ENCODE results near the gene CLEC2D. TPM values are rescaled to one million over a fixed set of nuclear protein-coding genes. Genes with fewer than 3 reads are reported as not detected.
"Not testable (repeated sequence)": the region's sequence is repeated elsewhere in the genome, so short reads cannot be mapped to it uniquely, and the experiment has no call there.

Gene CLEC2D
- total RNA-seq, 2 donors from 2014 or later: 95.2 to 122 TPM

- Mint-ChIP-seq H3K36me3 (peaks cover 43% of the 10 kb centered on the region), H3K27me3 (no peaks in the 10 kb centered on the region), H3K4me1 (ENCODE audit: low read depth in 2 of 2) (peaks cover 59 to 63% of the 10 kb centered on the region in 2 donors), H3K9me3 (no peaks in the 10 kb centered on the region), H3K4me3 (peak overlapping the region; percentile 84), H3K27ac (peak overlapping the region; percentile 88 to 92)
- ATAC-seq (no peak), DNase-seq (ENCODE audit: low spot score) (no peak)
Measured at GRCh38 chr12:9669019-9669326, 540 bp upstream of the CLEC2D start.

GRCh38 chr12:9672340-9672739 lies 2.8 kb downstream of the CLEC2D start:
- H3K9me3 Mint-ChIP-seq: not testable (repeated sequence)
- H3K4me1 Mint-ChIP-seq (ENCODE audit: low read depth in 2 of 2): peaks cover 74 to 84% of the 10 kb centered on the region in 2 donors

GRCh38 chr12:9673404-9674225 lies 4.1 kb downstream of the CLEC2D start:
- H3K27me3 Mint-ChIP-seq: no peaks in the 10 kb centered on the region
- H3K9me3 Mint-ChIP-seq: no peaks in the 10 kb centered on the region
- peaks cover 55% of the 10 kb centered on the region for H3K36me3 Mint-ChIP-seq
- H3K4me3 Mint-ChIP-seq: peak overlapping the region; percentile 89
- no peak for DNase-seq (ENCODE audit: low spot score)
- H3K27ac Mint-ChIP-seq: peak overlapping the region; percentile 88 to 92
- ATAC-seq: peak; percentile 71
- peaks cover 71 to 84% of the 10 kb centered on the region in 2 donors for H3K4me1 Mint-ChIP-seq (ENCODE audit: low read depth in 2 of 2)

More at GRCh38 chr12:9672340-9672739, 2.8 kb downstream of the CLEC2D start:
- DNase-seq (ENCODE audit: low spot score); ATAC-seq; H3K27me3 Mint-ChIP-seq: not testable (repeated sequence)
- Mint-ChIP-seq H3K4me3 (peak overlapping the region; percentile 89), H3K27ac (peak overlapping the region; percentile 88 to 92), H3K36me3 (peaks cover 44% of the 10 kb centered on the region)

- H3K4me3 Mint-ChIP-seq: peak overlapping the region; percentile 89
- peak overlapping the region; percentile 88 to 92 for H3K27ac Mint-ChIP-seq
- no peak for ATAC-seq
- DNase-seq (ENCODE audit: low spot score): no peak
- H3K36me3 Mint-ChIP-seq: peaks cover 56% of the 10 kb centered on the region
- H3K4me1 Mint-ChIP-seq (ENCODE audit: low read depth in 2 of 2): peaks cover 69 to 83% of the 10 kb centered on the region in 2 donors
- H3K9me3 Mint-ChIP-seq: no peaks in the 10 kb centered on the region
- no peaks in the 10 kb centered on the region for H3K27me3 Mint-ChIP-seq
Measured at GRCh38 chr12:9674226-9674590, 4.7 kb downstream of the CLEC2D start.

GRCh38 chr12:9682508-9682907 lies 13.0 kb downstream of the CLEC2D start:
- not testable (repeated sequence) for DNase-seq (ENCODE audit: low spot score); H3K27me3 Mint-ChIP-seq; ATAC-seq; H3K4me3 Mint-ChIP-seq
- Mint-ChIP-seq H3K27ac (peak overlapping the region; percentile 70 to 85), H3K36me3 (peaks cover 75% of the 10 kb centered on the region), H3K9me3 (peaks cover 22% of the 10 kb centered on the region), H3K4me1 (ENCODE audit: low read depth in 2 of 2) (peaks cover 58 to 76% of the 10 kb centered on the region in 2 donors)

GRCh38 chr12:9682949-9683348 lies 13.4 kb downstream of the CLEC2D start:
- not testable (repeated sequence) for H3K4me3 Mint-ChIP-seq; H3K27me3 Mint-ChIP-seq; DNase-seq (ENCODE audit: low spot score); ATAC-seq
- peaks cover 71% of the 10 kb centered on the region for H3K36me3 Mint-ChIP-seq
- H3K27ac Mint-ChIP-seq: peak overlapping the region; percentile 70 to 85
- H3K4me1 Mint-ChIP-seq (ENCODE audit: low read depth in 2 of 2): peaks cover 57 to 73% of the 10 kb centered on the region in 2 donors
- peaks cover 22% of the 10 kb centered on the region for H3K9me3 Mint-ChIP-seq

GRCh38 chr12:9685366-9685765 lies 15.9 kb downstream of the CLEC2D start:
- Mint-ChIP-seq H3K9me3 (peaks cover 13% of the 10 kb centered on the region), H3K27ac (peak overlapping the region; percentile 70 to 85), H3K4me1 (ENCODE audit: low read depth in 2 of 2) (peaks cover 48 to 67% of the 10 kb centered on the region in 2 donors), H3K36me3 (peaks cover 71% of the 10 kb centered on the region), H3K4me3 (peak overlapping the region; percentile 42)
- peak; percentile 59 to 76 for ATAC-seq
- not testable (repeated sequence) for DNase-seq (ENCODE audit: low spot score); H3K27me3 Mint-ChIP-seq

- peak overlapping the region; percentile 70 to 85 for H3K27ac Mint-ChIP-seq
- peaks cover 50 to 72% of the 10 kb centered on the region in 2 donors for H3K4me1 Mint-ChIP-seq (ENCODE audit: low read depth in 2 of 2)
- DNase-seq (ENCODE audit: low spot score) (no peak), ATAC-seq (no peak)
- H3K9me3 Mint-ChIP-seq: peaks cover 13% of the 10 kb centered on the region
- peaks cover 69% of the 10 kb centered on the region for H3K36me3 Mint-ChIP-seq
- no peaks in the 10 kb centered on the region for H3K27me3 Mint-ChIP-seq
- H3K4me3 Mint-ChIP-seq: peak overlapping the region; percentile 54
Measured at GRCh38 chr12:9685915-9686314, 16.4 kb downstream of the CLEC2D start.

GRCh38 chr12:9687228-9687627 lies 17.7 kb downstream of the CLEC2D start:
- H3K4me1 Mint-ChIP-seq (ENCODE audit: low read depth in 2 of 2): peaks cover 57 to 78% of the 10 kb centered on the region in 2 donors
- no peak overlapping the region for H3K27ac Mint-ChIP-seq
- no peak for DNase-seq (ENCODE audit: low spot score)
- H3K36me3 Mint-ChIP-seq: peaks cover 71% of the 10 kb centered on the region
- peak; percentile 68 to 85 for ATAC-seq
- peaks cover 13% of the 10 kb centered on the region for H3K9me3 Mint-ChIP-seq
- H3K27me3 Mint-ChIP-seq: no peaks in the 10 kb centered on the region
- peak overlapping the region; percentile 15 for H3K4me3 Mint-ChIP-seq

- Mint-ChIP-seq H3K27me3 (no peaks in the 10 kb centered on the region), H3K4me3 (no peak overlapping the region), H3K36me3 (peaks cover 75% of the 10 kb centered on the region), H3K27ac (peak overlapping the region; percentile 52 to 82), H3K9me3 (peaks cover 8% of the 10 kb centered on the region), H3K4me1 (ENCODE audit: low read depth in 2 of 2) (peaks cover 44 to 64% of the 10 kb centered on the region in 2 donors)
- ATAC-seq (peak in 1 of 2 donors; percentile 60), DNase-seq (ENCODE audit: low spot score) (no peak)
Measured at GRCh38 chr12:9692909-9693308, 23.4 kb downstream of the CLEC2D start.

GRCh38 chr12:9694241-9694640 lies 24.7 kb downstream of the CLEC2D start:
- peaks cover 8% of the 10 kb centered on the region for H3K9me3 Mint-ChIP-seq
- H3K27ac Mint-ChIP-seq: peak overlapping the region; percentile 32 to 52
- no peak for DNase-seq (ENCODE audit: low spot score)
- H3K4me3 Mint-ChIP-seq: no peak overlapping the region
- ATAC-seq: no peak
- no peaks in the 10 kb centered on the region for H3K27me3 Mint-ChIP-seq
- H3K4me1 Mint-ChIP-seq (ENCODE audit: low read depth in 2 of 2): peaks cover 53 to 70% of the 10 kb centered on the region in 2 donors
- H3K36me3 Mint-ChIP-seq: peaks cover 74% of the 10 kb centered on the region

- H3K4me3 Mint-ChIP-seq; DNase-seq (ENCODE audit: low spot score); ATAC-seq; H3K9me3 Mint-ChIP-seq; H3K27me3 Mint-ChIP-seq: not testable (repeated sequence)
- Mint-ChIP-seq H3K27ac (peak overlapping the region; percentile 32 to 52), H3K4me1 (ENCODE audit: low read depth in 2 of 2) (peaks cover 55 to 71% of the 10 kb centered on the region in 2 donors), H3K36me3 (peaks cover 65% of the 10 kb centered on the region)
Measured at GRCh38 chr12:9695150-9695549, 25.6 kb downstream of the CLEC2D start.

GRCh38 chr12:9695661-9696060 lies 26.1 kb downstream of the CLEC2D start:
- not testable (repeated sequence) for H3K4me3 Mint-ChIP-seq; ATAC-seq; DNase-seq (ENCODE audit: low spot score); H3K9me3 Mint-ChIP-seq; H3K27me3 Mint-ChIP-seq
- Mint-ChIP-seq H3K36me3 (peaks cover 62% of the 10 kb centered on the region), H3K27ac (peak overlapping the region in 1 of 2 donors; percentile 52), H3K4me1 (ENCODE audit: low read depth in 2 of 2) (peaks cover 59 to 73% of the 10 kb centered on the region in 2 donors)

- H3K4me3 Mint-ChIP-seq: no peak overlapping the region
- DNase-seq (ENCODE audit: low spot score) (no peak), ATAC-seq (no peak)
- H3K36me3 Mint-ChIP-seq: peaks cover 44% of the 10 kb centered on the region
- H3K27ac Mint-ChIP-seq: peak overlapping the region; percentile 89 to 93
- no peaks in the 10 kb centered on the region for H3K27me3 Mint-ChIP-seq
- H3K4me1 Mint-ChIP-seq (ENCODE audit: low read depth in 2 of 2): peaks cover 61 to 74% of the 10 kb centered on the region in 2 donors
- H3K9me3 Mint-ChIP-seq: peaks cover 5% of the 10 kb centered on the region
Measured at GRCh38 chr12:9697619-9698018, 28.1 kb downstream of the CLEC2D start.
